Stimulated activated CD8-positive, alpha-beta memory T cell treated with anti-CD3 and anti-CD28 coated beads, Interleukin-7, amount 100 ng/mL, for 4 hours (primary cell): ENCODE data around the gene ARAF.

Experiments
- DNase-seq, 2 donors: peaks; one replicate each; pipeline ENCODE4 v3.0.0-alpha.2; 2020; ENCODE audit warnings: low read depth in 2 of 2

The ARAF gene

GRCh38 chrX:47620303-47620685 lies 59.3 kb downstream of the ARAF start:
- no peak for DNase-seq
